Keratinocyte (primary cell): ENCODE results near the gene PTEN.

Source experiments
- CTCF ChIP-seq, 3 experiments: IDR thresholded peaks in 1 of 3; conservative IDR thresholded peaks in 1 of 3; optimal IDR thresholded peaks in 1 of 3; 2 replicates in 2 of 3; 3 replicates in 1 of 3; pipeline versions ENCODE3 to v1.5.1; 2011; ENCODE audit warnings: low read length in 3 of 3, mild to moderate bottlenecking in 3 of 3, moderate library complexity in 2 of 3, control low read depth in 1 of 3, inconsistent platforms in 1 of 3; ENCODE audit not compliant: insufficient read depth in 2 of 3; ENCODE audit errors: extremely low read depth in 1 of 3
- EZH2 ChIP-seq: IDR thresholded peaks from one replicate; pipeline ENCODE4 v1.6.1; 2012; ENCODE audit warnings: inconsistent platforms, mild to moderate bottlenecking, low read length, moderate library complexity

GRCh38 chr10:87913156-87913921, 49.9 kb downstream of the PTEN start:
- TF ChIP-seq CTCF (optimal IDR thresholded peaks at IDR 0.05 in 1 of 3, IDR thresholded peaks at IDR 0.05 in 1 of 3, conservative IDR thresholded peaks at IDR 0.05 in 1 of 3; ENCODE audit: extremely low read depth in 1 of 3, insufficient read depth in 2 of 3, low read length in 3 of 3) (no peak), EZH2 (no peak)
